Measurements from ENCODE around the gene FNDC7.
"Not testable (repeated sequence)": the region's sequence is repeated elsewhere in the genome, so short reads cannot be mapped to it uniquely, and the experiment has no call there.

The FNDC7 gene

DNA sequence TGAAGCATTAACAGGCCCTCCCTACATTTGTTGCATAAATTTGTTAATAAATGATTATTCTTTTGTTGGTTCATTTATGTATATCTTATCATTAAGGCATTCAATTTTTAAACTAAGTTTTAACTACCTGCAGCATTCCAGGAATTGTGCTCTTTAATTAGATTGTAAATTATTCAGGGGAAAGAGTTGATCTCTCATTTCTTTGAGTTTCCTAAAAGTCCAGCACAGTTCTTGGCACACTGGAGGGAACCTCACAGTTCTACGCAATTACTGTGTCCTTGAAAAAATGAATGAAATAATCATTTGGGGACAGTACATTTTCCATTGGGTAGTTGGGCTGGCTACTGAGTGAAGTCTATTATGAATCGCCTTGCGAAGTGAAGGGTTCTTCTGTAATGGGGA lies 33.3 kb downstream of the FNDC7 start:
- no peak for DNase-seq

DNA sequence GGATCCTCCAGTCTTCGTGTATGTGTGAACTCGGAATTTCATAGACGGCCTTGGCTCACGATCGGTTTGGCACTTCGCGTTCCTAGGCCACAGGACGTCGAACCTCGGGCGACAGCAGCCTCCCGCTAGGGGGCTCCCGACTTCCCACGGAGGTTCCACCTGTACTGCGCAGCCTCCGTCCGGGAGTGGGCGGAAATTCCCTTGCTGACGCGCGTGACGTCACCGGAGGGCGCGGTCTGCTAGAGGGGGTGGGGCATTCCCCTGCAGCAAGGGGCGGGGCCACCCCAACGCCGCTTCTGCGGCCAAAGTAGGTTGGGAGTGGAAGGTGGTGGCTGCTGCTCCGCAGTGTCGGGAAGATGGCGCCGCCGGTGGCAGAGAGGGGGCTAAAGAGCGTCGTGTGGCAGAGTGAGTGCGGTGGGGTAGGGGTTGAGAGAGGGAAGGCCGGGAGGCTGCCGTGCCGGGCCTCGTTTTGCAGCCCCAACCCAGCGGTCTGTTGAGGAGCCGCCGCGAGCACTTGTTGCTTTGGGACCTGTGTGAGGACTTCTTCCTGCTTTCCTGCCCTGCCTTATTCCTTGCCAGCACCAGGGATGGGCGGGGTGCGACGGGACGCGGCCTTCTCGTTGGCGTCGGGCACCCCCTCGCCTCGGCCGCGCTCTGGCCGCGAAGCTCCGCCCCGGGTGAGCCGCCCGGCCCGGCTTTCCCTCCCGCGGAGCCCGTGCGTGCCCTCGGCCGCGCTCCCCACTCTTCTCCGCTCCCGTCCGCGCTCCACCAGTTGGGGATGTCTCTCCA lies 33.9 kb downstream of the FNDC7 start, which contains the start of gene STXBP3:
STXBP3 (plus strand) TSS at position 293 of the 789 bp plus-strand sequence; CDS start at position 357, 64 bp downstream.
- DNase-seq = peak; percentile 98

DNA sequence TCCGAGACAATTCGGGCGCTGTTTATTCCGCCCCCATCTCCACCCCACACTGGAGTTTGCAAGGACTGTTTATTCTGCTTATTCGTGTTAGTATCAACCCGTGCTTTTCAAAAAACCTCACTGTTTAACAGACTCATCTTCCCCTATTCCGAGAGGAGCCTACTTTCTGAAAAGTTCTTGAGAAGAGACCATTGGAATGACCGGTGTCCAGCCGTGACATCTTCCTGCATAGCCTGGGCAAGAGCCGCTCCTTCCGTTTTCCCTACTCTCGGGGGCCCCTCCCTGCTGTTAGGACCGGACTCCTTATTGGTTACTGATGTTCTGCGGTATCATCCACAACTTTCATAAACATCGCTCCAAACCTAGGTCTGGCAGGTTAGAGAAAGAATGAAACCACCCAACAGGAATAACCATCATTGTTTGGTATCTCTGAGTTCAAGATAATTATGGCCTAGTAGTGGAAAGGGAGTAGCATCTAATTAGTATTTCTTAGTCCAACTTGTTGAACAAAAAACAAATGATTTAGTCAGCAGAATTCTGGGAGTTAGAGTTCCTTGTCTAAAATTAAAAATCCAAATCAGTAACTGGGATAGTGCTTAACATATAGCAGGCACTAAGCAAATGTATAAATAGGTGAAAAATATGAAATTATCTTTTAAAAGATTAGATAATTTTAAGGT lies 34.6 kb downstream of the FNDC7 start:
- DNase-seq = peak; percentile 84

DNA sequence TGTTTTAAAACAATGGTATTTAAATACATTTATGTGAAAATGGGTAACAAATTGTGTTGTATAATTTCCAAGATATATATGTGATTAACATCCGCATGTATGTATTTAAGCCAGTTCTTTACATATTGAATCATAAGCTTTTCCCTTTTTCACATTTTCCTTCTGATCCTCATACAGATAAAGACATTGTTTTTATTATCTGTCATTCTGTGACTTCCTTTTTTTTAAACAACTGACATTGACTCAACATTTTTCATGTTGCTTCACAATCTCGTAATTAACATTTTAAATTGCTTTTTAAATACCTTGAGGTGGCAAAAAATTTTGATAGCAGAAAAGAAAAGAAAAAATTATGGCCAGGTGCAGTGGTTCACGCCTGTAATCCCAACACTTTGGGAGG lies 35.2 kb downstream of the FNDC7 start:
- no peak for DNase-seq

DNA sequence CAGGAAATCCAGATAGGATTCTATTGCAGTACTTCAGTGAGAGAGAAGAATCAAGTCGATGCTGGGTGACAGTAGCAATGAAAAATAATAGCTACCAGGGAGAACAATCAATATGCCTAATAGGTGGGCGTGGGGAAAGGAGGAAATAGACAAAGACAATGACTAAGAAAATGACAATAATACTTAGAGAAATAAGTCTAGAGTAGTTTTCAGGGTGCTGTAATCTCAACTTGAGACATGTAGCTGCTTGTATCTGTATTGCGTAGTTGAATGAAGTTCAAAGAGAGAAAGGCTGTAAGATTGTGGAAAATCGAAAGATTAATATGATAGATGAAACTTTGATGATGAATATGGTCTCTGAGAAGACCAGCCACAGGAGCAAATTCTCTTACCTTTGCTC lies 36.4 kb downstream of the FNDC7 start:
- DNase-seq = no peak

DNA sequence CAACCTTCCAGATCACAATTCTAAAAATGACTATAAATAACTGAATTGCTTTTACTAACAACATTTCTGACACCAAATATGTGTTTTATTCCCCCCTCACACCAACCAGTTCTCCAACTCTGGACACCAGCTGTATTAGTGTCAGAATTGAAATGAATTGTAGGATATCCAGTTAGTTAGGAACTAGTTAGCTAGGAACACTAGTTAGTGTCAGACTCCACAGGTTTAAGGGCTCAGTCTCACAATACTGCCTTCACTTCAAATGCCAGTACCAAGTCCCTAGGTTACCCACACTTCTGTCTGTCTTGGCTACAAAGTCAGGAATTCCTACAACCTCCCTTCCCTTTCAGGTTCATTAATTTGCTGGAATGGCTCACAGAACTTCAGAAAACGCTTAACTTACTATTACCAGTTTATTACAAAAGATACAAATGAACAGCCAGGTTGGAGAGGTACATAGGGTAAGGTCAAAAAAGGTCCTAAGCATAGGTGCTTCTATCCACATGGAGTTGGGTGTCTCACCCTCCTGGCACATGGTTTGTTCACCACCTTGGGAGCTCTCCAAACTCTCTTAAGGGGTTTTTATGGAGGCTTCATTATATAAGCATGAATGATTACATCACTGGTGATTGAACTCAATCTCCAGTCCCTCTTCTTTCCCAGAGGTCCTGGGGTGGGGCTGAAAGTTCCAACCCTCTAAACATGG lies 37.9 kb downstream of the FNDC7 start:
- DNase-seq = no peak

DNA sequence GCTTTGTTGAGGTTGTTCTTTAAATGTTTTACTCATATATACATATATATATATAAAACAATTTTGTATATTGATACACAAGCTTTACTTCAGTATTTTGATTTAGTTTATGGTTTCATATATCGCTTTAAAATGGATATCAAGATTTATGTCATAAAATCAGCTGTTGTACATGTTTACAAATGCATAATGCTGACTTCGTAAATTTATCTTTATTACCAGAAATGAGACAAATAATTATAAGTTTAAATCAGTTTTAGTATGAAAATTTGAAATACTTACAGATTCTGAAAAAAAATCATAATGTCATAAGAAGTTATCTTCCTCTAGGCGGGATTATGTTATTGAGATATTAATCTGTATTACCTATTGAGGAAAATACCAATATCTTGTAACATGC lies 40.7 kb downstream of the FNDC7 start:
- DNase-seq = no peak

DNA sequence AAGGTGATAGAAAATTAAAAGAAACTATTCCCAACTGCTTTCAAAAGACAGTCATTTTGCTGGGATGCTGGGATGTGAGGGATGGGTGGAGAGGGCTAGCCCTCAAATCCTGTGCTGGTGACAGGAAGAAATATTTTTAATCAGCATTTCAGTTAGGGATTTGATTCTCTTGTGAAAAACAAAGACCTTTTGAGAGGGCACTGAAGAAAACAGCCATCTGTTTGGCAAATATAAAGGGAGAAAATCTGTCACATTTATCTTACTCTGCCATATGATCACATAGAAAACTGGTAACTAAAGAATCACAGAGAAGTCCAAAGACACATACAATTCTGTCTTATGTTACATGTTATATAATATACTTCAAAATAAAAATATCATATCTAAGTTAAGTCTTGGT lies 46.1 kb downstream of the FNDC7 start:
- no peak for DNase-seq

DNA sequence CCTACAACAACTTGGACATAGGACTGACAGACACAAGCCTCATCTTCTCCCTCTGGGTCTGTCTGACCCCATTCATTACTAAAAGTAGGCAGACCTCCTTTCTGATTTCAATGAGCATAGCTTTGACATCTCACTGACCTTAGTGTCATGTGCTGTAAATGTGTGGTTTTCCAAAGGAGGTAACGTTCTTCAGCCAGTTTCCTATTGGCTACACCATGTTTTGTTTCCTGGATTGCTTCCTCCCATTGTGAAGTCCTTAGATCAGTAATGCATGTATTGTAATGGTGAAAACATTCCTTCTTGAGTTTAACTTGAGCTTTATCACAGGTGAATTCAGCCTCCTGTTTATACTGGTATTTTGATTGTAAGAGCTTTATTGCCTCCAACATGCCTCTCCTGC lies 54.4 kb downstream of the FNDC7 start:
- DNase-seq = no peak

DNA sequence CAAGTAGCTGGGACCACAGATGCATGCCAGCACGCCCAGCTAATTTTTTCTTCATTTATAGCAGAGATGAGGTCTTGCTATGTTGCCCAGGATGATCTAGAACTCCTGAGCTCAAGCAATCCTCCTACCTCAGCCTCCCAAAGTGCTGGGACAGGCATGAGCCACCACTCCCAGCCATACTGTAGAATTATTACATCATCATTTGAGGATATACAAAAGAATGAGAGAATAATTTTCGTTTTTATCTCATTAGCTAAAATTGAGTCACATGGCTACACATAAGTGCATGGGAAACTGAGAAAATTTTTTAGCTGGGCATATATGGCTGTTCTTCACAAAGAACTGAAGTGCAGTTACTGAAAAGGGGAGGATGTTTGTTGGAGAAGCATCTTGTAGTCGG lies 55.0 kb downstream of the FNDC7 start:
- DNase-seq = no peak

DNA sequence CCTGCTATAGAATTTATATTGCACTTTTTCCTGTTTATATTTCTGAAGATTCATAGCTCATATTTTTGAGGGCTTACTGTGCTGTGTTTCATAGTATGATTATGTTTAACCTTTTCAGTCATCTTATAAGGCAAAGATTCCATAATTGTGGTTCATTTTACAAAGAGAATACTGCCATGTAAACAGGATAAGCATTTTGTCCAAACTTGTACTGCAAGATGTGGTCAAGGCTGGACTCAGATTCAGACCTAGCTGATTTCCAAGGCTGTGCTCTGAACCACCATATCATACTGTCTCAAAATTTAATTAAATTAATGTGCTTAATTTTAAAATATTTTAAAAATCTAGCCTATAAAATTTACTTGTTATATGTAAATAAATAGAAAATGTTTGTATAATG lies 65.1 kb downstream of the FNDC7 start:
- no peak for DNase-seq

DNA sequence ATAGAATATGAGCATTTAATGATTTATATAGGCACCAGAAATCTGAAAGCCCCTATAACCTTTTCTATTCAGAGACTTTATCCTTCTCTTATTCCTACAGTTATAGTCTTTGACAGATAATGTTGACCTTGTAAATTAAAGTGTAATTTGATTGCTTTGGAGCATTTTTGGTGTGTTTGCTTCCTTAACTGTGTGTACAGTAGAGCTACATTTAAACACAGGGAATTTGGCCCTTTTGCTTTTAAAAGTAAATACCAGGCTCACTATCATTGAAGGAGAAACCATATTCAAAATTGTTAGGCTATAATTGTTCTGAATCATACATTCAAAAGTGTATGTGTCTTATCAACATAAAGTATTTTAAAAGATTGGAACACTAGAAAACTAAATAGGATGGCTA lies 66.7 kb downstream of the FNDC7 start:
- DNase-seq = no peak

DNA sequence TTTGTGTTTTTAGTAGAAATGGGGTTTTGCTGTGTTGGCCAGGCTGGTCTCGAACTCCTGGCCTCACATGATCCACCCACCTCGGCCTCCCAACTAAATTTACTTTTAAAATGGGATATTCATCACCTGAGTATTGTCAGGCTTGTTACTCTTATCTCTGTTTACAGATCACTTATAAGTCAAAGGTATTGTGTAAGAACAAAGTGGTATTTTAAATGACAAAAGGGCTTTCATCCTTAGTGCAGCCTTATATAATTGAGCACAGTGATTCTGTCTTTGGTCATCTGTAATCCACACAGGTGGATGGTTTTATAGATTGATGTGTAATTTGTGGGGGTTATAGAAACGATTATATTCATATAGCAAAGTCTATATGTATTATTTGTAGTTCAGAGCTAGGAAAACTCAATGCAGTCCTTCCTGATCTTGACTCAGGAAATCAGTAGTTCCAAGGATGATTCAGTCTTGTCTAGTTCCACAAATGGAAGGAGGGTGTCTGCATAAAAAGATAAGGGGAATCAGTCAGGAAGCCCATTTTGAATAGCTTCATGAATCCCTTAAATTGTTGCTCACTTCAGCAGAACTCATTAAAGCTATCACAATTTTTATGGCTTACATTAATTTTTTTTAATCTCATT lies 68.3 kb downstream of the FNDC7 start:
- DNase-seq = no peak

DNA sequence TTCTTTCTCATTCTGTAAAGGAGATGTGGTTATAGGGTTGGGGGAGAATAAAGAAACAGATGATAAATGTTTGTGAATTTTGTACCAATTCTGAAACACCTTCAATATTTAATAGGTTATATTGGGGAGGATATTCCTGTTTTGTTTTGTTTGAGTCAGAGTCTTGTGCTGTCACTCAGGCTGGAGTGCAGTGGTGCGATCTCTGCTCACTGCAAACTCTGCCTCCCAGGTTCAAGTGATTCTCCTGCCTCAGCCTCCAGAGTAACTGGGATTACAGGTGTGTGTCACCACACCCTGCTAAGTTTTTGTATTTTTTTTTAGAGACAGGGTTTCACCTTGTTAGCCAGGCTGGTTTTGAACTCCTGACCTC lies 68.9 kb downstream of the FNDC7 start:
- DNase-seq = not testable (repeated sequence)

DNA sequence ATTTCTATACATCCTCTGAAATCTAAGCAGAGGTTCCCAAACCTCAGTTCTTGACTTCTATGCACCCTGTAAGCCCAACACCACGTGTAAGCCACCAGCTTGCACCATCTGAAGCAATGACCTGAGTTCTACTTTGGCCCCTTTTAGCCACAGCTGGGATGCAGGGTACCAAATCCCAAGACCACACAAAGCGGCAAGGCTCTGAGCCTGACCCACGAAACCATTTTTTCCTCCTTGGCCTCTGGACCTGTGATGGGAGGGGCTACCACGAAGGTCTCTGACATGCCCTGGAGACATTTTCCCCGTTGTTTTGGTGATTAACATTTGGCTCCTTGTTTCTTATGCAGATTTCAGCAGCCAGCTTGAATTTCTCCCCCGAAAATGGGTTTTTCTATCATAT lies 72.6 kb downstream of the FNDC7 start:
- no peak for DNase-seq

DNA sequence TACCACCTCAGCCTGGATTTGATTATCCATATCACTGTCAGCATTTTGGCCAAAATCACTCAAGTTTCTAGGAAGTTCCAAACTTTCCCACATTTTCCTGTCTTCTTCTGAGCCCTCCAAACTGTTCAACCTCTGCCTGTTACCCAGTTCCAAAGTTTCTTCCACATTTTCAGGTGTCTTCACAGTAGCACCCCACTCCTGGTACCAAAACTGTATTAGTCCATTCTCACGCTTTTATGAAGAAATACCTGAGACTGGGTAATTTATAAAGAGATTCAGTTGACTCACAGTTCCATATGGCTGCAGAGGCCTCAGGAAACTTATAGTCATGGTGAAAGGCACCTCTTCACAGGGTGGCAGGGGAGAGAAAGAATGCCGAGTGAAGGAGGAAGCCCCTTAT lies 73.2 kb downstream of the FNDC7 start:
- no peak for DNase-seq

DNA sequence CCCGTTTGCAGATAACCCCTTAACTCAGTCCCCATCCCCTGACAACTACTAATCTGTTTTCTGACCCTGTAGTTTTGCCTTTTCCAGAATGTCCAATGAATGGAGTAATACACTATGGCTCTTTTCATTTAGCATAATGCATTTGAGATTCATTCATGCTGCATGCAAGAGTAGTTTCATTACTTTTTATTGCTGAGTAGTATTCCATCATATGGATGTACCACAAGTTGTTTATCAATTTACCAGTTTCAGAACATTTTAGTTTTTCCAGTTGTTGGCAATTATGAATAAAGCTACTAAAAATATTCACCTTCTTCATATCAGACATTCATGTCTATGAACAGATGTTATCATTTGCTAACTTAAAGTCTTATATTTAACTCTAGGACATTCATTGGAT lies 79.1 kb downstream of the FNDC7 start:
- no peak for DNase-seq
